NCI-H146 treated with DMSO at 0.1 percent for 48 hours (cell line): ENCODE results near the gene WNT4.
A peak's percentile ranks its signal among the peaks of the same experiment; 100 is the strongest.

Experiments
- DNase-seq: peaks from one replicate; lab custom pipeline; 2025; ENCODE audit not compliant: unreplicated experiment; lab: John Stamatoyannopoulos, UW

WNT4 gene

GRCh38 chr1:22089134-22089571 lies 53.7 kb downstream of the WNT4 start:
- no peak for DNase-seq

GRCh38 chr1:22088331-22088730 lies 54.6 kb downstream of the WNT4 start:
- no peak for DNase-seq

- no peak for DNase-seq
These were observed 62.7 kb downstream of the WNT4 start for GRCh38 chr1:22080191-22080590.

GRCh38 chr1:22078133-22078532 lies 64.8 kb downstream of the WNT4 start:
- no peak for DNase-seq

GRCh38 chr1:22077728-22078127 lies 65.2 kb downstream of the WNT4 start:
- DNase-seq: peak; percentile 50

GRCh38 chr1:22076346-22076745 lies 66.6 kb downstream of the WNT4 start:
- no peak for DNase-seq

GRCh38 chr1:22075718-22076117 lies 67.2 kb downstream of the WNT4 start:
- DNase-seq: no peak

GRCh38 chr1:22074803-22075202 lies 68.1 kb downstream of the WNT4 start:
- no peak for DNase-seq

- DNase-seq: no peak
These were observed 71.4 kb downstream of the WNT4 start for GRCh38 chr1:22071511-22071910.
